Measurements from ENCODE around the gene SDK1.

Gene SDK1

DNA sequence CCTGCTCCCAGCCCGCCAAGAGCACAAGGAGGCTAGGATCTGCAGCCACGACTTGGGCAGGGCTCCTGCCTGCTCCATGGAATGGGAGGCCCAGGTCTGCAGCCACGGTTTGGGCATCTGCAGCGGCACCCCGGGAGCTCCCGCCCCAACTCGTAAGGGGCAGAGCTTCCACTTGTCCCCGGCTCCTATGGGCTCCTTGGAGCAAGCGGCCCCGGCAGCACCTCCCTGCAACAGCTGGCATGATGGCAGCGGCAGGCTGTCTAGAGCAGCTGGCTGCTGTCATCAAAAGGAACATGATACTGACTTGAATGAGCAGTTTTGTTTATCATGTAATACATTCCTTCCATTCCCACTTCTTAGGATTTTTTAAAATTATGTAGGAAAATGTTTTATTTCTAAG is 697.0 kb downstream of the SDK1 start:
- in situ Hi-C loops (cut with HindIII; ENCODE audit: low sequenced_read_pairs), result no loop called here
- TF ChIP-seq, protein P1, sequence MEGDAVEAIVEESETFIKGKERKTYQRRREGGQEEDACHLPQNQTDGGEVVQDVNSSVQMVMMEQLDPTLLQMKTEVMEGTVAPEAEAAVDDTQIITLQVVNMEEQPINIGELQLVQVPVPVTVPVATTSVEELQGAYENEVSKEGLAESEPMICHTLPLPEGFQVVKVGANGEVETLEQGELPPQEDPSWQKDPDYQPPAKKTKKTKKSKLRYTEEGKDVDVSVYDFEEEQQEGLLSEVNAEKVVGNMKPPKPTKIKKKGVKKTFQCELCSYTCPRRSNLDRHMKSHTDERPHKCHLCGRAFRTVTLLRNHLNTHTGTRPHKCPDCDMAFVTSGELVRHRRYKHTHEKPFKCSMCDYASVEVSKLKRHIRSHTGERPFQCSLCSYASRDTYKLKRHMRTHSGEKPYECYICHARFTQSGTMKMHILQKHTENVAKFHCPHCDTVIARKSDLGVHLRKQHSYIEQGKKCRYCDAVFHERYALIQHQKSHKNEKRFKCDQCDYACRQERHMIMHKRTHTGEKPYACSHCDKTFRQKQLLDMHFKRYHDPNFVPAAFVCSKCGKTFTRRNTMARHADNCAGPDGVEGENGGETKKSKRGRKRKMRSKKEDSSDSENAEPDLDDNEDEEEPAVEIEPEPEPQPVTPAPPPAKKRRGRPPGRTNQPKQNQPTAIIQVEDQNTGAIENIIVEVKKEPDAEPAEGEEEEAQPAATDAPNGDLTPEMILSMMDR (IDR thresholded peaks at IDR 0.05; ENCODE audit: low read depth, low read length), result no peak
- H3K4me3 ChIP-seq (ENCODE audit: low read depth, low read length), result no peak overlapping the region
- DNase-seq (ENCODE audit: low read depth, low spot score), result no peak

GRCh38 chr7:4000139-4000538 is 699.1 kb downstream of the SDK1 start:
- no peak overlapping the region for H3K4me3 ChIP-seq (ENCODE audit: low read depth, low read length)
- DNase-seq (ENCODE audit: low read depth, low spot score), result no peak
- in situ Hi-C loops (cut with HindIII; ENCODE audit: low sequenced_read_pairs), result no loop called here
- TF ChIP-seq, protein P1 (IDR thresholded peaks at IDR 0.05; ENCODE audit: low read depth, low read length), result no peak

DNA sequence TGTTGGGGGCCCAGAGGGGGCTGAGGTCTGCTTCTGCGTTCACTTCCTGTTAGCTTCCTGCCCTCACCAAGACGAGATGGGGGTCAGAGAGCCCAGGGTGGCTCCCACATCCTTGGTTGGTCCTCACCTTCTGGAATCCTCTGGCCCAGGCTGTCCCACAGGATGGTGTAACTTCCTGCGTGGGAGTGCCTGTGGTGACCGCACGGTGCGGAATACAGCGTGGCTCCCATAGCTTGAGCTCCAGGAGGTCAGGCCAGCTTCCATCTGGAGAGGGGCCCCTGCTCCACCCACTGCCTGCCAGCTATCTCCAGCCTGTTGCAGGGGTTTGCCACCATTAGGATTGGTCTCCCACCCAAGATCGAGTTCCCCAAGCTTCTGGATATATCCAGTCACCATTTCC is 699.9 kb downstream of the SDK1 start:
- DNase-seq (ENCODE audit: low read depth, low spot score), result no peak
- TF ChIP-seq, protein P1 (IDR thresholded peaks at IDR 0.05; ENCODE audit: low read depth, low read length), result no peak
- no peak overlapping the region for H3K4me3 ChIP-seq (ENCODE audit: low read depth, low read length)
- in situ Hi-C loops (cut with HindIII; ENCODE audit: low sequenced_read_pairs), result no loop called here

DNA sequence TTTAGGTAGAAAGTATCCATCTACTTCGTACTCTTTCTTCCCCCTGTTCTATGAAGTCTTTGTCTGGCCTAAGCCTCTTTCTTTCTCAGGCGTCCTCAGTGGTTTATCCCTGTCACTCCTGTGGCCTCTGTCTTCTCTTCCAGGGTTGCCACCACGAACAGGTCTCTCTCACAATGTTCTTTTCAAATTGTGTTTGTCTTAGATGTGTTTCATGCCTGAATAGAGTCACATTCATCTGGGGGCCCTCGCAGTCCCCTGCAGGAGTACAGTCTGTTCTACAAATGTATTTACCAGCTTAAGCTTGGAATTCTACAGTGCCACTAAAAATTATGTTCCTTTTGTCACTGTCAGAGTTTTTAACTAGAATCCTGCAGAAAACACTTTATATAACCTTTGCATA is 700.7 kb downstream of the SDK1 start:
- no peak for DNase-seq (ENCODE audit: low read depth, low spot score)
- in situ Hi-C loops (cut with HindIII; ENCODE audit: low sequenced_read_pairs), result no loop called here
- no peak overlapping the region for H3K4me3 ChIP-seq (ENCODE audit: low read depth, low read length)
- TF ChIP-seq, protein P1 (IDR thresholded peaks at IDR 0.05; ENCODE audit: low read depth, low read length), result no peak

DNA sequence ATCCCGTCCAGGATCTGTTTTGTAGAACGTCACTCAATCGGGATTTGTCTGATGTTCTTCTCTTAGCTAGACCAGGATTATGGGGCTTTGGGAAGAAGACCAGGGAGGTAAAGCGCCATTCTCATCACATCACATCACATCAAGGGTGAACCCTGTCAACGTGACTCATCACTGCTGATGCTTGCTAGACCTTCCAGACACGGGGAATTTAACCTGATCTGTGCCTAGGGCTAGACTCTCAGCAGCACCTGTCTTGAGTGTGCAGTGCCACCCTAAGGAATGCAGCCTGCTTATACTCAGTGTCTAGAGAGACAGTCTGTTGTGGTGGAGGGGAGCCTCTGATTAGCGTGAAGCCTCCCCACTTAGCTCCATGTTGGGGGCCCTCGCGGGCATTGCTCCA is 702.5 kb downstream of the SDK1 start:
- H3K4me3 ChIP-seq (ENCODE audit: low read depth, low read length), result no peak overlapping the region
- TF ChIP-seq, protein P1 (IDR thresholded peaks at IDR 0.05; ENCODE audit: low read depth, low read length), result no peak
- in situ Hi-C loops (cut with HindIII; ENCODE audit: low sequenced_read_pairs), result no loop called here
- no peak for DNase-seq (ENCODE audit: low read depth, low spot score)

GRCh38 chr7:4006687-4007086 is 705.6 kb downstream of the SDK1 start:
- H3K4me3 ChIP-seq (ENCODE audit: low read depth, low read length), result no peak overlapping the region
- in situ Hi-C loops (cut with HindIII; ENCODE audit: low sequenced_read_pairs), result no loop called here
- TF ChIP-seq, protein P1 (IDR thresholded peaks at IDR 0.05; ENCODE audit: low read depth, low read length), result no peak
- peak; percentile 1 for DNase-seq (ENCODE audit: low read depth, low spot score)

Measured in astrocyte of the spinal cord (primary cell).